Activated CD8-positive, alpha-beta memory T cell treated with anti-CD3 and anti-CD28 coated beads for 48 hours (primary cell): Measurements from ENCODE around the gene CHRNB1.
"Not testable (repeated sequence)": the region's sequence is repeated elsewhere in the genome, so short reads cannot be mapped to it uniquely, and the experiment has no call there.

Experiments used
- DNase-seq, 3 experiments: peaks; one replicate each; pipeline ENCODE4 v3.0.0-alpha.2; 2020; ENCODE audit warnings: low read depth in 2 of 3, low spot score in 2 of 3

The CHRNB1 gene

GRCh38 chr17:7466318-7466638, 21.4 kb downstream of the CHRNB1 start:
- DNase-seq, result no peak

- DNase-seq, result no peak
These were observed 21.9 kb downstream of the CHRNB1 start for GRCh38 chr17:7466639-7467341.

GRCh38 chr17:7467498-7467897, 22.6 kb downstream of the CHRNB1 start:
- DNase-seq, result no peak

GRCh38 chr17:7468290-7468689, 23.4 kb downstream of the CHRNB1 start:
- DNase-seq, result no peak

- DNase-seq, result no peak
These were observed 24.0 kb downstream of the CHRNB1 start for GRCh38 chr17:7468804-7469389.

- not testable (repeated sequence) for DNase-seq
These were observed 25.0 kb downstream of the CHRNB1 start for GRCh38 chr17:7469843-7470242.

- not testable (repeated sequence) for DNase-seq
These were observed 25.7 kb downstream of the CHRNB1 start for GRCh38 chr17:7470457-7470973.

- no peak for DNase-seq
These were observed 26.9 kb downstream of the CHRNB1 start for GRCh38 chr17:7471729-7472128.

GRCh38 chr17:7474767-7475166, 29.9 kb downstream of the CHRNB1 start:
- not testable (repeated sequence) for DNase-seq

GRCh38 chr17:7475764-7476422, 31.0 kb downstream of the CHRNB1 start:
- DNase-seq, result no peak

GRCh38 chr17:7476494-7476893, 31.6 kb downstream of the CHRNB1 start:
- no peak for DNase-seq

- DNase-seq, result no peak
These were observed 32.1 kb downstream of the CHRNB1 start for GRCh38 chr17:7476951-7477350.

GRCh38 chr17:7477392-7478275, 32.8 kb downstream of the CHRNB1 start:
- no peak for DNase-seq

GRCh38 chr17:7478276-7479212, 33.7 kb downstream of the CHRNB1 start:
- peak in 1 of 3 experiments; percentile 23 for DNase-seq

- DNase-seq, result peak in 2 of 3 experiments; percentile 23 to 40
These were observed 34.6 kb downstream of the CHRNB1 start, which contains the start of gene ZBTB4 for GRCh38 chr17:7479213-7480088. Gene ZBTB4 (minus strand): TSS chr17:7479631. CDS start chr17:7466801, 12,830 bp downstream.

- no peak for DNase-seq
These were observed 35.2 kb downstream of the CHRNB1 start for GRCh38 chr17:7480089-7480384.

- not testable (repeated sequence) for DNase-seq
These were observed 36.4 kb downstream of the CHRNB1 start, which contains the start of gene SLC35G6 for GRCh38 chr17:7481275-7481674. Gene SLC35G6 (plus strand): TSS chr17:7481446. CDS start chr17:7481517, 71 bp downstream.

- not testable (repeated sequence) for DNase-seq
These were observed 37.2 kb downstream of the CHRNB1 start for GRCh38 chr17:7481842-7482741.
